Panc1 (cell line): ENCODE data around the gene NDRG2. TPM values are rescaled to one million over a fixed set of nuclear protein-coding genes. Genes with fewer than 3 reads are reported as not detected.

ENCODE experiments used
- ATAC-seq: fragments of 200-7000 bp; cut with Tn5 transposase; 2 replicates; pipeline ENCODE4 v1.9.1; 2020; ENCODE audit warnings: mild to moderate bottlenecking, moderate library complexity
- BruUV-seq: library from RNA; stranded (reverse); fragments of 400-500 nt; replicated peaks from 2 replicates; lab custom pipeline; 2021; lab: Mats Ljungman, UMichigan
- CTCF ChIA-PET: fragments of 300-600 bp; sonication (Branson Sonifier 250); formaldehyde crosslinking; loops from one replicate; lab custom pipeline; 2022; ENCODE audit warnings: antibody characterized with exemption; lab: Charles Lee
- POLR2A ChIA-PET: fragments of 300-600 bp; sonication (Branson Sonifier 250); formaldehyde crosslinking; loops from one replicate; lab custom pipeline; 2022; ENCODE audit warnings: antibody characterized with exemption; lab: Charles Lee
- DNase-seq: peaks from one replicate; pipeline ENCODE4 v3.0.0-alpha.2; 2010; ENCODE audit warnings: low read depth, low spot score
- H3K27ac ChIP-seq: 2 replicates; pipeline ENCODE4 v1.5.1; 2011; ENCODE audit warnings: mild to moderate bottlenecking, low read length, inconsistent platforms
- H3K27me3 ChIP-seq: fragments of 200-500 bp; sonication (Bioruptor generic); 2 replicates; pipeline ENCODE4 v1.6.0; 2014; ENCODE audit warnings: low read length, inconsistent platforms; ENCODE audit not compliant: control insufficient read depth, insufficient read depth
- H3K36me3 ChIP-seq: fragments of 200-500 bp; sonication (Bioruptor generic); 2 replicates; pipeline ENCODE4 v1.5.1; 2014; ENCODE audit warnings: inconsistent platforms, mild to moderate bottlenecking, low read length, moderate library complexity; ENCODE audit not compliant: control insufficient read depth, insufficient read depth
- H3K4me1 ChIP-seq: 2 replicates; pipeline ENCODE4 v1.5.1; 2011; ENCODE audit warnings: inconsistent platforms, mild to moderate bottlenecking, low read length, moderate library complexity; ENCODE audit not compliant: control insufficient read depth, insufficient read depth
- H3K4me3 ChIP-seq, 2 experiments: 2 replicates each; pipeline ENCODE4 v1.5.1; 2011 to 2012; ENCODE audit warnings: low read depth in 2 of 2, low read length in 2 of 2, mild to moderate bottlenecking in 2 of 2, inconsistent platforms in 1 of 2, moderate library complexity in 1 of 2
- H3K9me3 ChIP-seq: fragments of 200-500 bp; sonication (Bioruptor generic); 2 replicates; pipeline ENCODE4 v1.5.1; 2014; ENCODE audit warnings: low read depth, mild to moderate bottlenecking, inconsistent platforms, low read length, moderate library complexity; ENCODE audit not compliant: control insufficient read depth, insufficient read depth
- CTCF ChIP-seq: fragments of 450-650 bp; IDR thresholded peaks from 2 replicates; pipeline ENCODE4 v1.5.1; 2017; ENCODE audit warnings: mild to moderate bottlenecking
- POLR2AphosphoS5 ChIP-seq: IDR thresholded peaks from 2 replicates; pipeline ENCODE4 v1.6.1; 2012; ENCODE audit warnings: mild to moderate bottlenecking, low read depth, low read length, moderate library complexity
- SIN3A ChIP-seq: IDR thresholded peaks from 2 replicates; pipeline ENCODE4 v1.6.1; 2012; ENCODE audit warnings: low read depth, mild to moderate bottlenecking, low read length, moderate library complexity, borderline replicate concordance; ENCODE audit not compliant: insufficient read depth
- TCF7L2 ChIP-seq: IDR thresholded peaks from 2 replicates; pipeline ENCODE4 v1.6.1; 2011; ENCODE audit warnings: mild to moderate bottlenecking, low read depth, low read length, inconsistent platforms
- in situ Hi-C: cut with HindIII; loops from 2 replicates; pipeline ENCODE4 v1.10.0; 2016; ENCODE audit warnings: low sequenced_read_pairs, low pct_unique_long_range_greater_than_20kb
- intact Hi-C: fragments of 100-400 bp; cut with micrococcal nuclease; formaldehyde crosslinking; loops from one replicate; pipeline ENCODE4 v1.10.0; 2022; ENCODE audit not compliant: unreplicated experiment
- total RNA-seq: library from RNA; stranded (reverse); gene quantifications from one replicate; pipeline ENCODE4 v1.2.1, GENCODE V29; 2021; ENCODE audit not compliant: unreplicated experiment
- TF ChIP-seq, protein P1 (sequence below), 2 experiments: IDR thresholded peaks; 2 replicates each; pipeline ENCODE4 v1.6.1; 2011 to 2012; ENCODE audit warnings: low read depth in 2 of 2, control low read depth in 1 of 2, low read length in 1 of 2, mild to moderate bottlenecking in 1 of 2, moderate library complexity in 1 of 2; ENCODE audit not compliant: insufficient read depth in 1 of 2

Gene NDRG2
- total RNA-seq, 1 experiment from 2014 or later, result 1.6 TPM

DNA sequence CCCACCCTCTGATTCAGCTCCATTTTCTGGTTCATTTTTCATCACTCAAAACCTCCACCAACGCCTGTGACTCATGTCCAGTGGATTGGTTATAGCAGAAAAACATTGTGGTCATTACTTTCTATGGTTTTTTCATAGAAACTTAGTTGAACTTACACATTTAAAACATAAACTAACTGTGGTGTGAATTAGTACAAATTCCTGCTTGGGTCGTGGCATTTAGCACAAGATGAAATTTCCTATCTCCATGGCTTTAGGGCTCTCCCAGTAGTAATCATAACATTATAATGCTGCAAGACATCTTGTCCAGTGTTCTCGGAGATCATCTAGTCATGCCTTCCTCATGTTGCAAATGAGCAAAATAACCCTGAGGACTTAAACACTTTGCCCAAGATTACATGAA lies 24.4 kb upstream of the NDRG2 start:
- in situ Hi-C loops, result no loop called here

DNA sequence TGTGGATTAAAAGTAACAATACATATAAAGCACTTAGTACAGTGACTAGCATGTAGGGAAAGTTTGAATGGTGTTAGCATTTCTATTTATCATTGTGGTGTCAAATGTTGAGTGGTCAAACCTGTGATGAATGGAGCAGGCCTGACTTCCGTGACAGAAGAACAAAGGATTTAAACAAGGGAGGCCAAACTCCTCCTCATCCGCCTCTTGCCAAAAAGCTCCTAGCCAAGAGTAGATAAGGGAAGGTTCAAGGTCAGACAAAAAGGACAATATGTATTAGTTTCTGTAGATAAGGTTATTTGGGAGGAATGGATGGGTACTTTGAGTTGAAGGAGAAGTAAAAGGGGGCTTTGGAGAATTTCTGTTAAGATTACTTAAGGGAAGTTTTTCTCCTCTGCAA lies 23.8 kb upstream of the NDRG2 start:
- Histone ChIP-seq H3K4me1 (no peaks in the 10 kb centered on the region), H3K4me3 (no peak overlapping the region), H3K27ac (no peak overlapping the region), H3K36me3 (no peaks in the 10 kb centered on the region), H3K9me3 (no peaks in the 10 kb centered on the region), H3K27me3 (peaks cover 2% of the 10 kb centered on the region; the same call in 1 of the 2 replicates)
- no TSS peak for BruUV-seq
- no peak for ATAC-seq
- in situ Hi-C loops (no loop called here), intact Hi-C loops (no loop called here)
- no peak for TF ChIP-seq POLR2AphosphoS5
- no peak for TF ChIP-seq CTCF
- TF ChIP-seq, protein P1, sequence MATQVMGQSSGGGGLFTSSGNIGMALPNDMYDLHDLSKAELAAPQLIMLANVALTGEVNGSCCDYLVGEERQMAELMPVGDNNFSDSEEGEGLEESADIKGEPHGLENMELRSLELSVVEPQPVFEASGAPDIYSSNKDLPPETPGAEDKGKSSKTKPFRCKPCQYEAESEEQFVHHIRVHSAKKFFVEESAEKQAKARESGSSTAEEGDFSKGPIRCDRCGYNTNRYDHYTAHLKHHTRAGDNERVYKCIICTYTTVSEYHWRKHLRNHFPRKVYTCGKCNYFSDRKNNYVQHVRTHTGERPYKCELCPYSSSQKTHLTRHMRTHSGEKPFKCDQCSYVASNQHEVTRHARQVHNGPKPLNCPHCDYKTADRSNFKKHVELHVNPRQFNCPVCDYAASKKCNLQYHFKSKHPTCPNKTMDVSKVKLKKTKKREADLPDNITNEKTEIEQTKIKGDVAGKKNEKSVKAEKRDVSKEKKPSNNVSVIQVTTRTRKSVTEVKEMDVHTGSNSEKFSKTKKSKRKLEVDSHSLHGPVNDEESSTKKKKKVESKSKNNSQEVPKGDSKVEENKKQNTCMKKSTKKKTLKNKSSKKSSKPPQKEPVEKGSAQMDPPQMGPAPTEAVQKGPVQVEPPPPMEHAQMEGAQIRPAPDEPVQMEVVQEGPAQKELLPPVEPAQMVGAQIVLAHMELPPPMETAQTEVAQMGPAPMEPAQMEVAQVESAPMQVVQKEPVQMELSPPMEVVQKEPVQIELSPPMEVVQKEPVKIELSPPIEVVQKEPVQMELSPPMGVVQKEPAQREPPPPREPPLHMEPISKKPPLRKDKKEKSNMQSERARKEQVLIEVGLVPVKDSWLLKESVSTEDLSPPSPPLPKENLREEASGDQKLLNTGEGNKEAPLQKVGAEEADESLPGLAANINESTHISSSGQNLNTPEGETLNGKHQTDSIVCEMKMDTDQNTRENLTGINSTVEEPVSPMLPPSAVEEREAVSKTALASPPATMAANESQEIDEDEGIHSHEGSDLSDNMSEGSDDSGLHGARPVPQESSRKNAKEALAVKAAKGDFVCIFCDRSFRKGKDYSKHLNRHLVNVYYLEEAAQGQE (IDR thresholded peaks at IDR 0.05; ENCODE audit: insufficient read depth in 1 of 2, low read depth in 2 of 2, low read length in 1 of 2), result no peak
- TF ChIP-seq SIN3A, result no peak
- no peak for TF ChIP-seq TCF7L2
- ChIA-PET CTCF (no interaction called here), POLR2A (no interaction called here)
- DNase-seq, result no peak

More for the DNA sequence above, 24.4 kb upstream of the NDRG2 start:
- Histone ChIP-seq H3K27me3 (peaks cover 2% of the 10 kb centered on the region; the same call in 1 of the 2 replicates), H3K27ac (no peak overlapping the region), H3K36me3 (no peaks in the 10 kb centered on the region), H3K9me3 (no peaks in the 10 kb centered on the region), H3K4me1 (no peaks in the 10 kb centered on the region), H3K4me3 (no peak overlapping the region)
- DNase-seq (no peak), ATAC-seq (no peak)
- CTCF ChIA-PET, result no interaction called here
- POLR2A ChIA-PET, result no interaction called here
- BruUV-seq, result no TSS peak
- no peak for TF ChIP-seq CTCF
- no peak for TF ChIP-seq POLR2AphosphoS5
- TF ChIP-seq, protein P1 (IDR thresholded peaks at IDR 0.05; ENCODE audit: insufficient read depth in 1 of 2, low read depth in 2 of 2, low read length in 1 of 2), result no peak
- no peak for TF ChIP-seq SIN3A
- no peak for TF ChIP-seq TCF7L2
- intact Hi-C loops, result no loop called here
